Diencephalon (tissue), 1 donor: ENCODE results near the gene INPP5A. TPM values are rescaled to one million over a fixed set of nuclear protein-coding genes. Genes with fewer than 3 reads are reported as not detected.

Experiments used
- total RNA-seq: library from RNA; depleted of rRNA; stranded (reverse); fragments of >200 nt; gene quantifications from one replicate; pipeline ENCODE4 v1.2.3, GENCODE V29; 2014

The INPP5A gene
- 84.0 TPM for total RNA-seq

DNA sequence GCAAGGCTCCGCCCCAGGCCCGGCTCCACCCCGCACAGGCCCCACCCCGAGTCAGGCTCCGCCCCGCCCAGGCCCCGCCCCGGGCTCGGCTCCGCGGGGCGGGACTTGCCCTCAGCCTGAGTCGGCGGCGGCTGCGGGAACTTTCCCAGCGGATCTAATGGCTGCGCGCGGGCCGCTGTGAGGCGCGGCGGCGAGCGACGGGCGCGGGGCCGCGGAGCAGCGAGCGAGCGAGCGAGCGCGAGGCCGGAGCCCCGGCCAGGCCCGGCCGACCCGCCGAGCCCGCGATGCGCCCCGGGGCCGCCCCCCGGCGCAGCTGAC is at the start of gene INPP5A:
Gene INPP5A (plus strand): TSS at position 104 of the 318 bp plus-strand sequence. CDS start 310 bp downstream, outside the sequence.

DNA sequence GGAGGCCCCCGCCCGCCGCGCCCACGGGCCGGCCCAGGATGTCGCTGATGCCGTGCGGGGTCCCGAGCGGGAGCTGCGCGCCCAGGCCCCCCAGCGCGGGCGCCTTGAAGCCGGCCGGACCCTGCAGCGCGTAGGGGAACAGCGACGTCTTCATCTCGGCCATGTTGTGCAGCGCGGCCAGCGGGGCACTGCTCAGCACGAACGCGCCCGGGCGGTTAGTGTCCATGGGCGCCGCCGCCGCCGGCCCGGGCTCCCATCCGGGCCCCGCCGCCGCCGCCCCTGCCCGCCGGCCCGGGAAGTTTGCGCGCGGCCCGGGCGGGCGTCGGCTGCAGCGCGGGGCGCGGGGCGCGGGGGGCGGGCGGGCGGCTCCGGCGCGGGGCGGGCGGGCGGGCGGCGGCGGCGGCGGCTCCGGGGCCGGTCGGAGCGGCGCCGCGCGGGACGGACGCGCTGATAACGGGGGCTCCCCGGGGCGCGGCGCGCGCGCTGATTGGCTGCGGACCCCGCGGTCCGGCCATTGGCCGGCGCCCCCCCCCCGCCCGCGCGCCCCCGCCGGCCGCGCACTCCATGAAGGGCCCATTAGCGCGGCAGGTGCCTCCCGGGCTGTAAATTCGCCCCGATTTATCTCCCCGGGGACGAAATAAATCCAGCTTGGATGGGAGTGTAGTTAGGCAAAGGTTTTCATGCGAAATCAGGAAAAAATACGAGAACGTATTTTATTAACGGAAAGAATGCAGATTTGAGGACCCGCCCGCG is 248.3 kb downstream of the INPP5A start, which contains the start of gene NKX6-2:
Gene NKX6-2 (minus strand): TSS at position 425 of the 753 bp plus-strand sequence. CDS start 199 bp downstream, at position 226.

Other genes with a start within 250 kb of the INPP5A start
- gene STK32C, start 229.8 kb upstream of the INPP5A start, total RNA-seq: 22.4 TPM
- gene LRRC27, start 205.6 kb upstream of the INPP5A start, total RNA-seq: 16.8 TPM
- 12.5 TPM for gene PWWP2B, start 140.6 kb upstream of the INPP5A start, total RNA-seq
- gene NKX6-2, start 248.4 kb downstream of the INPP5A start, total RNA-seq: 5.8 TPM